Measurements from ENCODE around the gene BARD1.

BARD1 gene

DNA sequence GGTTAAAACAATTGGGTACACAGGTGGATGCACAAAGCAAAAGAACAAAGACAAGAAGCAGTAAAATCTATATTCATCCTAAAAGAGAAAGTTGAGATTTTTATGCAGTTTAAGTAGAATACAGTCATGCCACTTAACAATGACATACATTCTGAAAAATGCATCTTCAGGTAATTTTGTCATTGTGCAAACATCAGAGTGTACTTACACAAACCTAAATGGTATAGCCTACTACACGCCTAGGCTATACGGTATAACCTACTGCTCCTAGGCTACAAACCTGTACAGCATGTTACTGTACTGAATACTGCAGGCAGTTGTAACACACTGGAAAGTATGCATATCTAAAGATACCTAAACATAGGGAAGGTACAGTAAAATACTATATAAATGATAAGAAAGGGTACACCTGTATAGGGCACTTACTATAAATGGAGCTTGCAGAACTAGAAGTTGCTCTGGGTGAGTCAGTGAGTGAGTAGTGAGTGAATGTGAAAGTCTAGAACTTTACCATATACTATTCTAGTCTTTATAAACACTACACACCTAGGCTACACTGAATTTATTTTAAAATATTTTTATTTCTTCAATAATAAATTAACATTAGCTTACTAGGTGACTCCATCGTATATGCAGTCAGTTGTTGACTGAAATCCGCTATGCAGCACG, 132.9 kb downstream of the BARD1 start:
- no peak for DNase-seq (ENCODE audit: low read depth in 3 of 3, low spot score in 1 of 3)

Data from stimulated activated CD4-positive, alpha-beta T cell treated with anti-CD3 and anti-CD28 coated beads, TNF-alpha, amount 100 ng/mL, for 1 hour (primary cell).